ENCODE results near the gene TLK2.
A peak's percentile ranks its signal among the peaks of the same experiment; 100 is the strongest.

TLK2 gene

DNA sequence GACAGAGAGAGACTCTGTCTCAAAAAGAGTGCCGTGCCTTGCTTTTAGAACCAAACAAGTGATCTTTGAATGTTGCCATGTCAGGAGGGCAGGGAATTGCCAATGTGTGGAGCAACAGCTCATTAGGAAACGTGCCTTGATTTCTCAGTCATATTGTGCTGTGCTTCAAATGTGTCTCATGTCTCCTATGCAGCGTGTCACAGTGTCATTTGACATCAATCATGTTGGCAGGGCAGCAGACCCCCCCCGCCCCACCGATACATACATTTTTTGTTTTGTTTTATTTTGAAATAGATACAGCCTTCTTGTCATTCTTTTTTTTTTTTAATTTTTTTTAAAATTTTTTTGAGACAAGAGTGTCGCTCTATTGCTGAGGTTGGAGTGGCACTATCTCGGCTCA is 170.9 kb downstream of the TLK2 start:
- Histone ChIP-seq H3K36me3 (ENCODE audit: control insufficient read depth, insufficient read depth, low read length) (no peaks in the 10 kb centered on the region), H3K27ac (ENCODE audit: low read depth, low read length) (no peak overlapping the region), H3K27me3 (ENCODE audit: control insufficient read depth, insufficient read depth, low read length) (no peaks in the 10 kb centered on the region; the same call in 1 of the 2 replicates), H3K9ac (ENCODE audit: low read length) (no peak overlapping the region), H3K4me3 (ENCODE audit: low read depth, low read length) (no peak overlapping the region), H3K4me1 (ENCODE audit: control insufficient read depth, insufficient read depth, low read length) (peaks cover 29% of the 10 kb centered on the region), H3K9me3 (ENCODE audit: control insufficient read depth, insufficient read depth, low read depth, low read length) (no peaks in the 10 kb centered on the region)

DNA sequence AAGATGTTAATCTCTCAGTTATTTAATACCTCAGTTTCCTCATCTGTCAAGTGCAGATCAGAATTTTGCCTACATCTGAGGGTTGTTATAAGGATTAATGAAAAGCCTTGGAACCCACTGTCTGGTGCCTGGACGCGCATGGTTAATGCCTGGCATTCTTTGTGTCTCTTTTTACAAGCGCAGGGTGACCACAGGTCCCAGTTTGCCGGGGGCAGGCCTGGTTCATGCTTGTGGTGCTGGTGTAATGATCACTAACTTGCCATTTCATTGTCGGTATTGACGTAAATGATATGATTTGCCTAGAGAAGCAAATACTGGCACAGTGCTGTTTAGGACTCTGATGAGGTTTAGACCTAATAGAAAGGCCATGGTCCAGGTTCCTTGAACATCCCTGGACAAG is 172.0 kb downstream of the TLK2 start:
- Histone ChIP-seq H3K9me3 (ENCODE audit: control insufficient read depth, insufficient read depth, low read depth, low read length) (no peaks in the 10 kb centered on the region), H3K4me1 (ENCODE audit: control insufficient read depth, insufficient read depth, low read length) (peaks cover 26% of the 10 kb centered on the region), H3K4me3 (ENCODE audit: low read depth, low read length) (no peak overlapping the region), H3K9ac (ENCODE audit: low read length) (no peak overlapping the region), H3K27ac (ENCODE audit: low read depth, low read length) (no peak overlapping the region), H3K27me3 (ENCODE audit: control insufficient read depth, insufficient read depth, low read length) (no peaks in the 10 kb centered on the region; the same call in 1 of the 2 replicates), H3K36me3 (ENCODE audit: control insufficient read depth, insufficient read depth, low read length) (no peaks in the 10 kb centered on the region)

DNA sequence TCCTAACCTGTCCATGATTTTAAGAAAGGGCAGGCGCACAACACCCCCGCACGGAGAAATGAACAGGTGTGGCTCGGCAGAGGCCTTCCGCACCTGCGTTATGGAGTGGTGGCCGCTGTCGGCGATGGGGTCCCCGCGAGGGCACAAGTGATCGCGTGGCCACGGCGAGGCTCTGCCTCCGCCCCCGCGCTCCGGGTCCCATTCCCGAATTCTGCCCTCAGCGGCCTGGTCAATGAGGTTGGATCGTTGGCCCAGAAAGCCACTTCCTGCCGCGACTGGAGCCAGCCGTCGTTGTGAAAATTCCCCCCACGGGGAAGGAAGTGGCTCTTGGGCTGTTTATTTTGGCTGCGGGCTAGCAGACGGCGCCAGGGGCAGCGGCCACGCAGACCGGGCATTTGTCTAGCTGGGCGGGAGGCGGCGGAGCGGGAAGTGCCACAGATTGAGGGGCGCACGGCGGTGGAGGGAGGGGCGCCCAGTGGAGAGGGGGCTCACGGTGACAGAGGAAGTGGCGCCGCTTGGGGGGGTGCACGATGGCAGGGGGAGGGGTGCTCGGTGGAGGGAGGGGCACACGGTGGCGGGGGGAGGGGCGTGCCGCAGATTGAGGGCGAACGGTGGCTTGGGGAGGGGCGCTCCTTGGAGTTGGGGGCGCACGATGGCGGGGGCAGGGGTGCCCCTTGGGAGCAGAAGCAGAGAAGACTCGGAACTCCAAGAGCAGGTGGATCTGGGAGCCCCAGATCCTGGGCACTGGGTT is 173.8 kb downstream of the TLK2 start:
- Histone ChIP-seq H3K27me3 (ENCODE audit: control insufficient read depth, insufficient read depth, low read length) (no peaks in the 10 kb centered on the region; the same call in 1 of the 2 replicates), H3K4me3 (ENCODE audit: low read depth, low read length) (peak overlapping the region; percentile 79), H3K36me3 (ENCODE audit: control insufficient read depth, insufficient read depth, low read length) (no peaks in the 10 kb centered on the region), H3K9me3 (ENCODE audit: control insufficient read depth, insufficient read depth, low read depth, low read length) (0 out of 2 replicates have a peak, but pooled peaks cover 2% of the 10 kb centered on the region), H3K9ac (ENCODE audit: low read length) (peak overlapping the region; percentile 81), H3K27ac (ENCODE audit: low read depth, low read length) (peak overlapping the region; percentile 84; the same call in 1 of the 2 replicates), H3K4me1 (ENCODE audit: control insufficient read depth, insufficient read depth, low read length) (peaks cover 26% of the 10 kb centered on the region)

DNA sequence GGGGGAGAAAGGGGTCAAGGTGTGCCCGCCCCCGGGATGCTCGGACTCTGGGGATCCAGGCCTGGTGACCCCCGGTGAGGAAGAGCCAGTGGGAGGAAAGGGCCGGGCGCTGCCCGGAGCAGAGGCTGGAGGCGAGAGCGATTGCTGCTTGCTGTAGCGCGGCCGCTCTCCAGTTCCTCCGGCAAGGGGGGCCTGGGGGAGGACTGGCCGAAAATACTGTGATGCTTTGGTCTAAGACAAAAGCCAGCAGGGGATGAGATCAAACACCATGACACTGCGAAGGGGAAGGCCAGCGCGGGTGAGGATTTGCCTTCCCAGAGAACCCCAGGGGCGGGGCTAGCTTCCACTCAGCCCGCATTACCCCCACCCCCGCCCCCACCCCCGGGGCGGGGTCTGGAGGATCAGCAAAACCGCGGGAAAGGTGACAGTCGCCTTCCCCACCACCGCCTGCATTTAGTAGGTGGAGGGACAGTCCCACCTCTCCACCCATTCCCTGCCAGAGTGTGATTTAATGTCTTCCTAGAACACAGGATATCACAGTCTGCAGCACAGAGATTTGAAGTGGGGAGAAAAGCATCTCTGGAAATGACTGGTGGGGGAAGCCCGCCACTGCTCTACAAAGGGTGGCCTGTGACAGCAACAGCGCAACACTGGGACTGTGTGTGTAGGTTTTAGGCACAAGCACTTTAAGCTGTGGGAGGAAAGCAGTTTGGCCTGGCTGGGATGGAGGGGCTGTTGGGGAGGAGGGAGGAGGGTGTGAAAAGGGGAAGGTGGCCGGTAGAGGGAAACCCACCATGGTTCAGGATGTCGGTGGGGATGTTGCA is 174.6 kb downstream of the TLK2 start:
- H3K9me3 ChIP-seq (ENCODE audit: control insufficient read depth, insufficient read depth, low read depth, low read length): 0 out of 2 replicates have a peak, but pooled peaks cover 2% of the 10 kb centered on the region
- H3K4me3 ChIP-seq (ENCODE audit: low read depth, low read length): peak overlapping the region; percentile 79
- no peaks in the 10 kb centered on the region for H3K36me3 ChIP-seq (ENCODE audit: control insufficient read depth, insufficient read depth, low read length)
- H3K27ac ChIP-seq (ENCODE audit: low read depth, low read length): peak overlapping the region; percentile 84; the same call in 1 of the 2 replicates
- H3K9ac ChIP-seq (ENCODE audit: low read length): peak overlapping the region; percentile 78
- peaks cover 26% of the 10 kb centered on the region for H3K4me1 ChIP-seq (ENCODE audit: control insufficient read depth, insufficient read depth, low read length)
- H3K27me3 ChIP-seq (ENCODE audit: control insufficient read depth, insufficient read depth, low read length): no peaks in the 10 kb centered on the region; the same call in 1 of the 2 replicates

DNA sequence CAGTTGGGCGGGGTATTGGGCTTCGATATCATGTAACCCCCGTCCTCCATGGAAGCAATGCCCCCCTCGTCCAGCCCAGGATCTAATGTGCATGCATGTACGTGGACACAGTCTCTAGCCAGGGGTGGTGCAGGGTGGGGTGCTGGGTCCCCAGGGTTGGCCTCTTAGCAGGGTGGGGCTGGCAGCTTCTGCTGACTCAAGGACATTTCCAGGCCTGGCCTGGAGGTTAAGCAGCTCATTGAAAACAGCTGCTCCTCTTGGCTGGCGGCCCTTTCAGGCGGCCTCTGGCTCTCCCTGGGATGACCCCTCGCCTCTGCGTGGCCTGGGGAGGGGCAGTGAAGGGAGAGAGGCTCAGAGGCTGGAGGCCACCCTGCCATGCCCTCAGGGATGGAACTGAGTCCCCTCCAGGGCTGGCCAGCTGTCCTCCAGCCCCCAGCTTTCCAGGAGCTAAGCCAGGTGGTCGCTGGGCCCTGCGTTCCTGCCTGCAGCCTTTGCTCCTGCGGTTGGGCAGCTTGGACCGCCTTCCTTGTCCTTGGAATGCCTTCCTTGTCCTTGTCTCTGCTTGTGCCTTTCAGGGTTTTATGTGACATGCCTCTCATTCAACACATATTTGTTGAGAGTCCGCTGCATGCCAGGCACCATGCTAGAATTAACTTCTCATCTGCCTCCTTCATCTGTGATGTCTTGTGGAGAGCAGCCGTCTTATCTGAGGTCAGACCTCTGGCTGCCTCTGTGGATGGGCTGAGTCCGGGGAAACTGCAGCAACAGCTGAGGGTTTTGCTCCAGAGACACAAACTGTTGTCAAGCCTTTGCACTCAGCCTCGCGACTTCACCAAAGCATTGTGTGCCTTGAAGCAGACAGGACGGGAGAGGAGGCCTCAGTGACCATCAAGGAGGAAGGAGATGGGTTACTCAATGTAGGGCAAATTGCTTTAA is 175.5 kb downstream of the TLK2 start:
- H3K36me3 ChIP-seq (ENCODE audit: control insufficient read depth, insufficient read depth, low read length): 0 out of 2 replicates have a peak, but pooled peaks cover 2% of the 10 kb centered on the region
- 0 out of 2 replicates have a peak, but pooled peaks cover 2% of the 10 kb centered on the region for H3K9me3 ChIP-seq (ENCODE audit: control insufficient read depth, insufficient read depth, low read depth, low read length)
- H3K27ac ChIP-seq (ENCODE audit: low read depth, low read length): no peak overlapping the region; the same call in 1 of the 2 replicates
- no peaks in the 10 kb centered on the region; the same call in 1 of the 2 replicates for H3K27me3 ChIP-seq (ENCODE audit: control insufficient read depth, insufficient read depth, low read length)
- H3K4me3 ChIP-seq (ENCODE audit: low read depth, low read length): no peak overlapping the region
- peaks cover 22% of the 10 kb centered on the region for H3K4me1 ChIP-seq (ENCODE audit: control insufficient read depth, insufficient read depth, low read length)
- H3K9ac ChIP-seq (ENCODE audit: low read length): peak overlapping the region; percentile 63

DNA sequence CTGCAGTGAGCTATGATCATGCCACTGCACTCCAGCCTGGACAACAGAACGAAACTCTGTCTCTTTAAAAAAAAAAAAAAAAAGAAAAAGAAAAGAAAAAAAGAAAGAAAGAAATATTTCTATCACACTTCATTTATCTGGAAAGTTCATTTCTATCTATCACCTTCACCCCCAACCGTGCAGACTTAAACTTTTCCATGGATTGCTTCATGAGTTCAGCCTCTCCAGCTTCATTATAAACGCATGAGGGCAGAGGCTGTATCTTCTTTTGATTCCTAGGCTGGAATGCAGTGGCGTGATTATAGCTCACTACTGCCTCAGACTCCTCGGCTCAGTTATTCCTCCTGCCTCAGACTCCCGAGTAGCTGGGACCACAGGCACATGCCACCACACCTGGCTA is 177.0 kb downstream of the TLK2 start:
- Histone ChIP-seq H3K27ac (ENCODE audit: low read depth, low read length) (no peak overlapping the region), H3K27me3 (ENCODE audit: control insufficient read depth, insufficient read depth, low read length) (no peaks in the 10 kb centered on the region; the same call in 1 of the 2 replicates), H3K36me3 (ENCODE audit: control insufficient read depth, insufficient read depth, low read length) (0 out of 2 replicates have a peak, but pooled peaks cover 2% of the 10 kb centered on the region), H3K9ac (ENCODE audit: low read length) (no peak overlapping the region), H3K9me3 (ENCODE audit: control insufficient read depth, insufficient read depth, low read depth, low read length) (peaks cover 8% of the 10 kb centered on the region; the same call in 1 of the 2 replicates), H3K4me3 (ENCODE audit: low read depth, low read length) (no peak overlapping the region), H3K4me1 (ENCODE audit: control insufficient read depth, insufficient read depth, low read length) (peaks cover 22% of the 10 kb centered on the region)

DNA sequence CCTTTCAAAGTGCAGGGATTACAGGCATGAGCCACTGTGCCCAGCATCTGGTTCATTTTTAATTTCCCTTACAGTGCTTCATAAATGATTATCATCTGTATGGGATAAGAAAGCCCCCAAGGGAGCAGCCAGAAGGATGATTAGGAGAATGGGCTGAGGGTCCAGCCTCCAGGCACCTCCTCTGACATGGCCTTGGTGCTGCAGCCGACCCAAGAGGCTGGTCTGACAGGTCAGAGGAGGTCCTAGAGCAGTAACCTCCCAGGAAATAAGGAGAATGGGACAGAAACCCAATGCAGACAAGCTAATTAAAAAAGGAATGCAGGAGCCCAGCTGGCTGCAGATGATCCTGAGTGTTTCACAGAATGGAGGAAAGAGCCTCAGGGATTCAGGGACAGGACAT is 177.8 kb downstream of the TLK2 start:
- Histone ChIP-seq H3K4me3 (ENCODE audit: low read depth, low read length) (no peak overlapping the region), H3K9ac (ENCODE audit: low read length) (no peak overlapping the region), H3K27ac (ENCODE audit: low read depth, low read length) (no peak overlapping the region), H3K9me3 (ENCODE audit: control insufficient read depth, insufficient read depth, low read depth, low read length) (peaks cover 13% of the 10 kb centered on the region), H3K36me3 (ENCODE audit: control insufficient read depth, insufficient read depth, low read length) (0 out of 2 replicates have a peak, but pooled peaks cover 2% of the 10 kb centered on the region), H3K4me1 (ENCODE audit: control insufficient read depth, insufficient read depth, low read length) (peaks cover 22% of the 10 kb centered on the region), H3K27me3 (ENCODE audit: control insufficient read depth, insufficient read depth, low read length) (no peaks in the 10 kb centered on the region; the same call in 1 of the 2 replicates)

DNA sequence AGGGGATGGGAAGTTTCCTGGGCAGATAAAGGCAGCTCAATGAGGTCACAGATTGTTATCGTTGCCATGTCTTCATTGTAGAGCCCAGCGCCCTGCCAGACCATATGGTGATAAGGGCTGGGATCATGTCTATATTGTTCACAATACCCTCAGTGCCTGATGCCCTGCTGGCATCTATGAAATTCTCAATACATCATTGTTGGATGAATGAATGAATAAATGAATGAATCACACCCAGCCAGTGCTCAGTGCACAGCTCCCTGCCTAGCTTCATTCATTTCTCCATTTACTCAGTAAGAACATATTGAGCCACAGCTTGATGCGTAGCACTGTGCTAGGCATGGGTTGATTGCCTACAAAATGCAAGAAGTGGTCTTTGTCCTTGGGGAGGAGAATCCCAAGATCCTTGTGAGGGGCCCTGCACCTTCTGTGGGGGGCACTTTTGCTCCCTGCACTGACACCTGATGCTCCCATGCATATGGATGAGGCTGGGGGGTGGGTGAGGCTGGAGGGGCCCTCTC is 178.6 kb downstream of the TLK2 start:
- H3K9me3 ChIP-seq (ENCODE audit: control insufficient read depth, insufficient read depth, low read depth, low read length): peaks cover 13% of the 10 kb centered on the region
- H3K4me1 ChIP-seq (ENCODE audit: control insufficient read depth, insufficient read depth, low read length): peaks cover 18% of the 10 kb centered on the region
- H3K27me3 ChIP-seq (ENCODE audit: control insufficient read depth, insufficient read depth, low read length): no peaks in the 10 kb centered on the region
- no peak overlapping the region for H3K27ac ChIP-seq (ENCODE audit: low read depth, low read length)
- H3K9ac ChIP-seq (ENCODE audit: low read length): no peak overlapping the region
- 0 out of 2 replicates have a peak, but pooled peaks cover 2% of the 10 kb centered on the region for H3K36me3 ChIP-seq (ENCODE audit: control insufficient read depth, insufficient read depth, low read length)
- H3K4me3 ChIP-seq (ENCODE audit: low read depth, low read length): no peak overlapping the region

DNA sequence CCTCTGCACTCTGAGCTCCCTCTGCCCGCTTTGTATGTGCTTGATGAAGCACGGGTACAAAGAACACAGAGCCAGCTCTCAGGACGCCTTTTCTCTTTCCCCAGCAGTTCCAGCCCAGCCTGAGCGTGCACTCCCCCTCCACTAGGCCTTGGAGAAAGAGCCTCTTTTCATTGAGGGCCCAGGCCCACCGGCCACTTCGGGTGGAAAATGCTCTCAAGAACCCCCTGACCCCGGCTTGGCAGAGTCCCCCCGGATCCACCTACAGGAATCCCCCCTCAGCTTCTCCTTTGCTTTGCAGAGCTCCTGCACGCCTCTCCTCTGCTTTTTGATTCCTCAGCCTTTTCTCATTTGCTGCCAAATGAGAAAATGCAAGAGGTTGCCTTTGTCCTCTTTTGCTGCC is 179.1 kb downstream of the TLK2 start:
- Histone ChIP-seq H3K9ac (ENCODE audit: low read length) (no peak overlapping the region), H3K27me3 (ENCODE audit: control insufficient read depth, insufficient read depth, low read length) (no peaks in the 10 kb centered on the region)

More for the DNA sequence above, 179.1 kb downstream of the TLK2 start:
- H3K36me3 ChIP-seq (ENCODE audit: control insufficient read depth, insufficient read depth, low read length): 0 out of 2 replicates have a peak, but pooled peaks cover 2% of the 10 kb centered on the region
- no peak overlapping the region for H3K4me3 ChIP-seq (ENCODE audit: low read depth, low read length)
- H3K4me1 ChIP-seq (ENCODE audit: control insufficient read depth, insufficient read depth, low read length): peaks cover 16% of the 10 kb centered on the region
- H3K27ac ChIP-seq (ENCODE audit: low read depth, low read length): no peak overlapping the region
- H3K9me3 ChIP-seq (ENCODE audit: control insufficient read depth, insufficient read depth, low read depth, low read length): peaks cover 13% of the 10 kb centered on the region

Data from HUES6 (cell line).